ENCODE measurements around the gene OSBPL6.
"Not testable (repeated sequence)": the region's sequence is repeated elsewhere in the genome, so short reads cannot be mapped to it uniquely, and the experiment has no call there.

OSBPL6 gene

DNA sequence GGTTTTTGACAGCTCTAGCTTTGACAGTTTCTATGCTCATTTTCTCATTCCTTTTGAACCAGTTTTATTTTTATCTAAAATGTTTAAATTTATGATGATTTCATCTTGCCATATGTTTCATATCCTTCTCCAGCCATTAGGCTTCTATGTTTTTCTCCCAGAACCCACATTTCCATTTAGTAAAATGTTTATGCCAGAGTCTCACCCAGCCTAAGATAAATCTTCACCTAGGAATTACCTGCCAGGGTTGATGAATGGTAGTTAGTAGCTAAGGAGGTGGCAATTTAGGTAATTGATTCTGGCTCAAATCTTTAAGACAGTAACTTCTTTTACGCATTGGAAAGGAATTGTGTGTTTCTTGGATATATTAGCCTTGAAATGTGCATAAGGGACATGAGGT lies 173.0 kb downstream of the OSBPL6 start:
- no peak for DNase-seq

DNA sequence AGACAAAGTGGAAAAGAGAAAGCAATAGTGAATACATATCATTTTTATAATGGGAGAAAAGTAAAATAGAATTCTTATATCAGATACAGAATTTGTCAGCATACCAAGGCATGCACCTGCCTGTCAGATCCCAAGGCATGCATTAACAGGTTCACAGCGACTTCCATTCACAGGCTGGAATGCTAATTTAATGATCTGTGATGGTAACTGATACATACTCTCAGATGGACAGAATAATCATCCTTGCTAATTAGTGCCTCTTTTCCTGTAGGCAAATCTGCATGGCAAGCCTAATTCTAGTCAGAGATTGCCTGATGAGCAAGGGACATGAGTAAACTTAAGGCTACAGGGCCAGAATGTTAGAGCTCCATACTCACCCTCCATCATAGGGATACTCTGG lies 180.6 kb downstream of the OSBPL6 start:
- DNase-seq, result no peak

DNA sequence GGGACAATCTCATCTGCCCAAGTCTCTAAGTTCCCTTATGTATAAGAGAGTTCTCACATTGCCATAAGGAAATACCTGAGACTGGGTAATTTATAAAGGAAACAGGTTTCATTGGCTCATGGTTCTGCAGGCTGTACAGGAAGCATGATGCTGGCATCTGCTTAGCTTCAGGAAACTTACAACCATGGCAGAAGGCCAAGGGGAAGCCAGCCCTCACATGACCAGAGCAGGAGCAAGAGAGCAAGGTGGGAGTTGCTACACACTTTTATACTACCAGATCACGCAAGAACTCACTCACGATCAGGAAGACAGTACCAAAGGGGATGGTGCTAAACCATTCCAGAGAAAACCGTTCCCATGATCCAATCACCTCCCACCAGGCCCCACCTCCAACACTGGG lies 182.7 kb downstream of the OSBPL6 start:
- DNase-seq, result no peak

DNA sequence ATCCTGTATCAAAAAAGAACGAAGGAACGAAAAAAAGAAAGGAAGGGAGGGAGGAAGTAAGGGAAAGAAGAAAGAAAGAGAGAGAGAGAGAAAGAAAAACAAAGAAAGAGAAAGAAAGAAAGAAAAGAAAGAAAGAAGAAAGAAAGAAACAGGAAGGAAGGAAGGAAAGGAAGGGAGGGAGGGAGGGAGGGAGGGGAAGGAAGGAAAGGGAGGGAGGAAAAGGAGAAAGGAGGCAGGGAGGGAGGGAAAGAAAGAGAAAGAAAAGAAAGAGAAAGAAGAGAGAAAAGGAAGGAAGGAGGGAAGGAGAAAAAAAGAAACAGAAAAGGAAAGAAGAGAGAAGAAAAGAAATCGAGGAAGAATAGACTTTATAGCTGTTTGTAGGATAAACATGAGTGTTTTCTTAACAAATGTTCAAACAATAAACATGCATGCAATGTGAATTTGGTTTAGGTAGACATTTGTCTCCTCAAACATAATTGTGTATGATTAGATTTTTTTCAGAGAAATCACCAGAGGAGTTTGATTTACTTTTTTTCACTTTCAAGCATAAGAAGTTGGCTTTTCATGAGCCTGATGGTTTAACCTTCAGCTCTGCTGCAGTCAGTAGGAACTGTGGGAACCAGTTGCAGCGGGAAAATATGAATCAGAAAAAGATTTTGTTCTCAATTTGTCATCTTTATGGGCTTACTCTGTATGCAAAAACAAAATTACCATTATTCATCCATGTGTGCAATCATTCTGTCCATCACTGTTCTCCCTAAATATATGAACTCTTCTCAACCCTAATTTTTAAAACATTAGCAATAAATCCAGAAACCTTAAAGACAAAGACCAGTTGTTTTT lies 185.1 kb downstream of the OSBPL6 start:
- DNase-seq, result no peak

DNA sequence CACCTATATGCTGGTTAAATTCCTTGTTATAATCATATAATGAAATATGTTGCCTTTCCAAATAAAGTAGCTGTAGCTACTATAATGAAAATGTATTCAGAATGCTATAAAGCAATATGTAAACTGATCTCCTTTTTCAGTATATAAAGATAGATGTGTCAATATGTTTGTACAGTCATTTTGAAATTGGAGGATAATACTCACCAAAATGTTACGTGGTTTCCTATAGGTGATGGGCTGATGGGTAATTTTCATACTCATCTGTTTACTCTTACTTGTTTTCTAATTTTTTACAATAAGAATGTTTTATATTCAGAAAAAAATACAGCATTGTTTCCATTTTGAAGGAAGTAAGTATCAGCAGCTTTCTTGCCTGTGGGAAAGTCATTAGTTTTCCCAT lies 186.5 kb downstream of the OSBPL6 start:
- no peak for DNase-seq

DNA sequence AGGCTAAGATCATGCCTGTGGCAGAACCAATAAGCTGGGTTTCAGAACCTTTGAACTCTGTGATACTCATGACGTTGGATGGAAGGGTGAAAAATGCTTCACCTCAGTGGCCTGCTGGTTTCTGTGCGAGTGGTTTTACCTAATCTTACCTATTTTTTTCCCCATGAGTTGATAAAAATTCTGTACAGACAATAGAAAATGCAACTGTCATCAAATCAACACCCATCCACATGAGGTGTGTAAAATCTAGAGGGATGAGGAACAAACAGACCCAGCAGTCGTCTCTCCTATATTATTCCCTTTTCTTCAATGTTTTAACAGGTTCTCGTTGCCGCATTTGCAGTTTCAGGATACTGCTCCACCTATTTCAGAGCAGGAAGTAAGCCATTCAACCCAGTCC lies 189.4 kb downstream of the OSBPL6 start:
- DNase-seq, result no peak

DNA sequence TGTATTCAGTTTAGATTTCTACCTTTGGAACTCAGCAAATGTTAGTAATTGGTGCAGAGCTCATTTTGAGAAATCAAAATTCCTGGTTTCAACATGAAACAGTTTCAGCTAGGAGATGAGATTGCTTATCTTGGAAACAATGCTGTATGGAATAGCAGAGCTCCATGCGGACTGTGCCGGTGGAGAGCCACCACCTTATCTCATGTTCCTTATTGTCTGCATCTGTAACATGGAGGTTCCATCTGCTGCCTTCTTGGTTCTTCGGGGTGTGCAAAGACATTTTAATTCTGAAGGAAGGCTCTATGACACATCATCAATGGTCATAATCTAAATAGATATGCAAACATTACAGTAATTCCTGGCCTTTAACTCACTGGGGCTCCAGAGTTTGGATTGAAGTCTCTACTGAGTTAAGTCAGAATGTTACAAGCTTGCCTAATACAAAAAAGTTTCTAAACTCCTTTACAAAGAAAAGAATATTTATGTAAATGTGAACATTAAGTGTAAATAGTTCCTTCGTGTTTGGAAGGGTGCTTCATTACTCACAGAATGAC lies 191.4 kb downstream of the OSBPL6 start:
- no peak for DNase-seq

DNA sequence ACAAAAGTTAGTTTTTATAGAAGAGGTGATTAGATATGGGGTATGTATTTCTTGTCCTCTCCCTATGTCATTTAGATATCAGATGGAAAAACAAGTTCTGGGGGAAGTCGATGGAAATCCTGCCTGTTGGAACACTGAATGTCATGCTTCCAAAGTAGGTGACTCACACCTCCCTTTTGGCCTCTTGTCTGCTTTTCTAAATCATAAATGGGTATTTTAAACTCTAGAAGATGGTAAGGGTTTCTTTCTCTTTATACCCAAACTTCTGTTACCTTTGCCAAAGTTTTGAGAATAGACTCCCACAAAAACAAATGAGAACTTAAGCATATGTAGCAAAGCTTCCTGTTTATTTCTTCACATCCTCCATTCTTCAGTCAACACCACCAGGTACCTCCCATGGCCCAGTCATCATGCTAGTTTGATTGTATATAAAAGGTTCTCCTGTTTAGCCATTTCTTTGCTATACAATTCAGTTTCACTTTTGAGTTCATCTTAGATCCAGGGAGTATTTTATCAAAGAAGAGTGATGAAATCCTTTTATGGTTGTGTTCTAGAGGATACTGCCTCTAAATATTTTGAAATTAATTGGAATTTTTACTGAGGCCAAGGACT lies 192.8 kb downstream of the OSBPL6 start:
- no peak for DNase-seq

DNA sequence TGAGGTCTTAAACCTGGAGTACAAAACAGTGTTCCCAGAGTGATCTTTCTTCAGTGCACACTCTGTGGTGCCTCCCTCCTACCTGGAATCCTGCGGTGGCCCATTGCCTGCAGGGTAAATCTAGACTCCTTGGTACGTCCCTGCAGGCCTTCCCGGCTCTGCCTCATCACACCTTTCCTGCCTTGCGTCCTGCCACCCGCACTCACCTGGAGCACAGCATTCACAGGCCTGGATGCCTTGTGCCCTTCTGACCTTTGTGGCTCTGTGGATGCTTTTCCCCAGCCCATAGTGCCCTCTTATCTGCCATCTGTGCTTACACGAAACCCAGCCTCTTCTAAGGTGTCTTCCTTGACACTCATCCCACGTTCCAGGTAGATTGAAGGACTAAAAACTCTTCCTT lies 194.0 kb downstream of the OSBPL6 start:
- no peak for DNase-seq

DNA sequence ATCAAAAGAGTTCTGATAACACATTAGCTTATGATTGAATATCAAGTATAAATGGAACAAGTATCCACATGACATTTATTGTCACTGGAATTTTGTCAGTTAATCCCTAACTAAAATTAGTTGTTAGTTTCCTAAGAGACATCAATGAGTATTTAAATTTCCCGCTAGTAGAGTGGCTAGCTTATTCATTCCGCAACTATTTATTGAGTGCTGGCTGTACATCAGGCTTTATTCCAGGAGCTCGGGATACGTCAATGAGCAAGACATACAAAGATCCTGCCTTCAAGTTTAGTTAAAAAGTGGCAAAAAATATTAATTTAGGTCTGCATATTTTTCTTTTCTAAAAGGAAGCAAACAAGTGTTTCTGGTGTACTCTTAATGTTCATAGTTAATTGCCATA lies 197.4 kb downstream of the OSBPL6 start:
- no peak for DNase-seq

DNA sequence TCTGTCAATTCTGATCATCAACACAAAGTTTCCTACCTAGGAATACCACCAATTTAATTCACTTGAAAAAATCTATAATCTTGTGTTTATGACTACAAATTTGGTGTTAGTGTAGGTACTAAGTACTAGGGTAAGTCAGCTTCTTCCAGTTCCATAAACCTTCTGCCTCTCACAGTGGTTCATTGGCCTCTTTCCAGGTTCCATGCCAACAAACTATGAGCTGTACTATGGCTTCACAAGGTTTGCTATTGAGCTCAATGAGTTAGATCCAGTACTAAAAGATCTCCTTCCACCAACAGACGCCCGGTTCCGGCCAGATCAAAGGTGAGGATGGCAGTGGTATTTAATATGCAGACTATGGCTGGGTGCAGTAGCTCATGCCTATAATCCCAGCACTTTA lies 197.9 kb downstream of the OSBPL6 start:
- no peak for DNase-seq

DNA sequence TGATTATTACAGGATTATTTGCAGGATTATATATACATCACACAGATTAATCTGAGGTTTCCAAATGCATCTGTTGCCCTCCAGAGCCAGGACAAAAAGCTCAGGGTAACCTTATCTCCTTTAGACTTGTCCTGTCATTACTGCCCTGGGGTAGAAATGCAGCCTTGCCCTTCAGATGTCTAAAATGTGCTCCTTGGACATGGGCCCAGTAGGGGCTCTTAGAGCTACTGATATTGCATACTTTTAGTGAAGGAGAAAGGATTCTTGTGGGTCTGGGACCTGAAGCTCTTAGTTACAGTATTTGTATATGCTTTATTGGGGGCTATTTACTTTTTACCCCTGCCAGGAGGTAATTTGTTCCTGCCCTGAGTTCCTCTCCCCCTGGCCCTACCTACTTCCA lies 200.5 kb downstream of the OSBPL6 start:
- DNase-seq, result no peak

DNA sequence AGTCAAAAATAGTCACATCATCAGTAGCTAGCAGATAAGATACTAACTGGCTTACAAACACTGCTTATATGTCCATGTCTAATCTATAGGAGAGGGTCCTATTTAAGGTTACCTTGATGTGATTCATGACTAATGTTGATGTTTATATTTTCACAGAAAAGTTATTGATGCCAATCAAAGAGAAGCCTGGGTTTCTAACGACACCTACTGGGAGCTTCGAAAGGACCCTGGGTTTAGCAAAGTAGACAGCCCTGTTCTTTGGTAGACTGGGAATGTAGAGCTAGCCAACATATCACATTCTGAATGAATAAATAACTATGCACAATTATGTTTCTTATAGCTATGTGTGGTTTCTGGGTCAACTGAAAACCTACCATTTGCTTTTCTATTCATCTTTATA lies 201.0 kb downstream of the OSBPL6 start:
- DNase-seq, result no peak

DNA sequence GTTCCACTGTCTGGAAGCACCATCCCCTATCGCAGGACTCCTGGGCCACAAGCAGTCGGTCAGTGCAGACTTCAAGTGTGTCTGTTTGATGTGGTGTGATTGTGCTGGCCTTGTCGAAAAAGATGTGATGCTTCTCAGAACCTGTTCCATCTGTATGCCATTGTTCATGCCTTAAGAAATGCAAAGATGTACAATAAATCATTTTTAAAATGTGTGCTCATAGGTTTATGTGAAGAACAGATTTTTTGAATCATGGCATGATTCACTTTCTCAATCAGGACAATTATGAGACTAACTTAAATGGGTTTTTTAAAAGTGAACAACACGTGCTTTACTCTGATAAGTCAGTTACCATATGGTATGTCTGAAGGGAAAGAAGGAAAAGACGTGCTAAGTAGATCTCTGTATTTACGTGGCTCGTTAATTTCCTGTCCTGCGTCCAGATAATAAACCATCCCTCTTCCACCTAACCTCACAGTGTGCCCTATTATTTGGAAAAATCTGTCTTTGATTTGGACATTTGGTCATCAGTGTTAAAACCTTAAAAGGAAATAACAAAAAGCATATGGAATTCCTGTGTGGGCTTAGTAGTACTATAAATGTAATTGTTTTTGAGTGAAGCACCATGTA lies 201.7 kb downstream of the OSBPL6 start:
- no peak for DNase-seq

DNA sequence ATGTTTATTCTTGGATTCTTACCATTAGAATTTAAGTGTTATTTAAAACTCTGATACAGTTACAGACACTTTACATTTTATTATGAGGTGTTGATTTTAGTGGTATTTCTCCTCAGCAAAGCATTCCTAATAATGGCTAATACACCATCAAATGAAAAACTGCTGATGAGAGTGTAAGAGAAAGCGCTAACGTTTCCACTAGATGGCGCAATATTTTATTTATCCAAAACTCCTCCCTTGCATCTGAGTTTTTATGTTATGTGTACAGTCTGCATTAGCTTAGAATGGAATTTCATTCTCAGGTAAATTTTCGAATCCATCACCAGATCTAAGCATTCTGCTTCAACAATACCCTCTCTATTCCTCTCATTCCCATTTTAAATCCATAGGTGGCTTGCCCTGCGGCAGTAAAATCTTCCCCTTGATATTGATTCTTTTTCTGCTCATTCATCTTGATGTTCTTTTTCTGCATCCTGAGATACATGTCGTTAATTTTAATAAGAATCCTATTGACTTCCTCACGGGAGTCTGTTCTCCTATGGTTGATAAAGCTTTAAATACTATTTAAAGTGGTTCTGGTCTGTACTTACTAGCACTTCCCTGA lies 202.8 kb downstream of the OSBPL6 start:
- DNase-seq, result peak; percentile 62

DNA sequence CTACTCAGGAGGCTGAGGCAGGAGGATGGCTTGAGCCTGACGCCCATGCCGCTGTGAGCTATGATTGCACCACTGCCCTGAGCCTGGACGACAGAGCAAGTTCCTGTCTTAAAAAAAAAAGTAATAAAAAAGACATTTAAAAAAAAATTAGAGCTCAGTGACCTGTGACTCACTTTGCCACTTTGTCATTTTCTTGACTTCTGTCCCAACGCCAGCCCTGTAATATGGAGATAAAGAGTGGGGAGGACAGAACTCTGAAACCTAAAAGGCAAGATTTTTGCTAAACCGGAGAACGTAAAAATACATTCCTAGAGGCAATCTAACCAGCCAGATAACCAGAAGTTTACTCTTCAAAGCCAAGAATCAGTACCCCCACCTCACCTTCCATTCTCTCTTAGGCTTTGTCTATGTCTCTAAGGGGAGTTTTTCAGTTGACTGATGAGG lies 207.7 kb downstream of the OSBPL6 start:
- no peak for DNase-seq

DNA sequence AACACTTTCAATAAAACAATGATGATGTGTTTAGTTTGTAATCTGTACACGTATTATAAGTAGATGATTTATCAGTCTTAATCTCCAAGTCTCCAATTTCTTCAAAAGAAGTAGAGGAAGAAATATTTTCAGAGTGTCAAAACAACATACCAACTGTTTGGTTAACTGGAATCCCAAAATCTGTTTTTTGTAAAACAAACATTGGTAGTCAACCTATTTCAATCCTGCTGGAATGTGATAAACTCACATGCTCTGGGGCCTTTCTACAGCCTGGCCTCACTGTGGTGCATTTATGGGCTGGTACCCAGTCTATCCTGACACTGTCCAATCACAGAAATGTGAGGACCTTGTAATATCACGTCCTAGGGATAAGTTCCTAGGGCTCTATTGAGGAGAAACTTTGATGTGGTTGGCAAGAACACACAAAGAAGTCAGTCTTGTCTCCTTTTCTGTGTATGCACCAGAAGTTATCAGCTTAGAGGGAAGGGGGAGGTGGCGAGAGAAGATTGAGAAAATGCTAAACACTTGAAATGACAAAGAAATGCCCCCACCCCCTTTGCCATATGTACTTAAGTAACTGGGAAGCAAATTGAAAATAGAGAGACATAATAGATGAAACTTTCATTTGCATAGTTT lies 209.5 kb downstream of the OSBPL6 start:
- no peak for DNase-seq

DNA sequence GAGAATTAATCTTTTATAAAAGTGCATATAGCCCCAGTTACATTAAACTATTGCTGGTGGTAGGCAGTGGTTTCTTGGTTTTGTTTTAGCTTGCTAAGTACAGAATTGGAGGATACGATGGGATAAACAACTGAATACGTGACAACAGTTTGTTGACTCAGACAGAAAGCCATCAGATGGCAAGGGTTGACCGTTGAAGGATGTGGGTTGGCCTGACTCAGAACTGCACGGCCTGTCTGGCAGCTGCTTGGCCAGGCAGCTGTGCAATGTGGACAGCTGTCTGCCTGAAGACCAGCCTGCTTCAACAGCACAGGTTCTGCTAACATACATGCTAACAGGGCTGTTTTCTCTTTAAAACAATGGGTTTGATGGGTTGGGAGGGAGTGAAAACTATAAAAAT lies 210.1 kb downstream of the OSBPL6 start:
- no peak for DNase-seq

DNA sequence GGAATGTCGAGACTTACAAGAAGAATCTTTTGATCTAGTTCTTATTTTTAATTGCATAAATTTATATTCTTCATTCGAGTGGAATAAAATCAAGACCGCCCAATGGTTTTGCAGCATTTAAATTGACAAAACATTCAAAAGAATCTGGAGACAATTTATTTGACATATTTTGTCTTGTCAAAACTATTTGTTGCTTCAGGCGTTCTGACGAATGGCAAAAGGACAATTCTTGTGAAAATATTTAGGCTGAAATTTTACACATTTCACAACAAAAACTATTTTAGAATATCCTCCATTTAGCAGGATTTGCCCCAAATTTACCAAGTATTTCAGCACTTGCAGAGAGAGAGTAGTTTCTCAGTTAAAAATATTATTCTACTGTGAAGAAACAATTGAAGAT lies 214.9 kb downstream of the OSBPL6 start:
- no peak for DNase-seq

DNA sequence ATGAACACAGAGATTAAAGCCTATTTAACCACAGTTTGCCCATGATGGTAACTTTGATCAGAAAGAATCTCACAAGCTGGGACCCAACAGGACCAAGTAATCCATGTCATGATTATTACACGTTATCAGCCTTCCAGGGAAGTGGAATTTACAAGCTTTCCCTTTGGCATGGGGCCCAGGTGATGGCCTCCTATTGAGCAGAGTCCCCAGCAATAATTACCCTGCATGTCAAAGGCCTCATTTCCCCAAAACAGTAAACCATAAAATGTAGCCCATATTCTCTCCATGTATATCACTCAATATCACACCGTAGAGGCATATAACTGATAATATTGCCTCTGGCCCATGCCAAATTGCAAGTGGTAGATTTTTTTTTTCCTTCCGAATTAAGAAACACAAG lies 217.7 kb downstream of the OSBPL6 start:
- no peak for DNase-seq

DNA sequence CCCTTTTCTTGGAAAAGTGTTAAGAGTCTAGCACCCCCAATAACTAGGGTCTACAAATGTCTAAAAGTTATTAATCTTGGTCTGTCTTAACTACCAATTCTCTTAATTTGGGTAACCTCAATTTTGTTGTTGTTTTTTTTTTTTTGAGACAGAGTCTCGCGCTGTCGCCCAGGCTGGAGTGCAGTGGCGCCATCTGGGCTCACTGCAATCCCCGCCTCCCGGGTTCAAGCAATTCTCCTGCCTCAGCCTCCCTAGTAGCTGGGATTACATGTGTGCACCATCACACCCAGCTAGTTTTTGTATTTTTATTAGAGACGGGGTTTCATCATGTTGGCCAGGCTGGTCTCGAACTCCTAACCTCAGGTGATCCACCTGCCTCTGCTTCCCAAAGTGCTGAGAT lies 218.1 kb downstream of the OSBPL6 start:
- DNase-seq, result not testable (repeated sequence)

DNA sequence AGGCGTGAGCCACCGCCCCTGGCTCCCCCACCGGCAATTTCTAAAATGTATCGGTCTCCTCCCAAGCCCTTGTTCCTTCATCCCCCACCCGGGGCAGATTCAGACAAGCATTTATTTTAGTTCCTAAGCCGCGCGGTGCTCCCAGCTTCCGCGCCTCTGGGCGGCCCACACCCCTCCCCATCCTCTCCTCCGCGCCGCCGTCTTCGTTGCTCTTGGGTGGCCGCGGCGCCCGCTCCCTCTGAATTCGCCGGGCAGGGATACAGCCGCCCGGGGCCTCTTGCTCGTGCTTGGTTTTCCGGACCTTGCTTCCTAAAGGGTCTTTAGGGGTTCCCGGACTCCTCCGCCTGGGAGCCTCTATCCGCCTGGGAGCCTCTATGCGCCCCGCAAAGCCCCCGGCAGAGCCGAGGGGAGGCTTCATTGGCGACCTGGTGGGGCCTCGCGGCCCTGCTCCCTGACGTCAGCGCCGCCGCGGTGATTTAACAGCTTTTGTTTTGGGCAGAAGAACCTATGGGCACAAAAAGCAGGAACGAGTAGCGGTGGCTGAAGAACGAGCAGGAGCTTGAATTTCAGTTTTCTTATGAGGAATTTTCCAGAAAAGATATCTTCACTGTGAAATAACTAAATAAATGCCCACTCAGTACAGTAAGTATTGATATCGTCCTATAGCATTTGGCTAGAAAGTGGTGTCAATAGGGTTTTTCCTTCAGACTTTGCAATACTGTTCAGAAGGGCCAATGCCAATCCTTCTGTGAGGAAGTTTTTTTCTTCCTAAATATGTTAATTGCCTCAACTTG lies 219.4 kb downstream of the OSBPL6 start:
- peak; percentile 89 for DNase-seq
